ENCODE measurements around the gene PLEKHA4. TPM values are rescaled to one million over a fixed set of nuclear protein-coding genes. Genes with fewer than 3 reads are reported as not detected.
"Not testable (repeated sequence)": the region's sequence is repeated elsewhere in the genome, so short reads cannot be mapped to it uniquely, and the experiment has no call there.

Gene PLEKHA4
- total RNA-seq, 4 donors from 2014 or later, result 11.4 to 29.2 (median 18.1) TPM

DNA sequence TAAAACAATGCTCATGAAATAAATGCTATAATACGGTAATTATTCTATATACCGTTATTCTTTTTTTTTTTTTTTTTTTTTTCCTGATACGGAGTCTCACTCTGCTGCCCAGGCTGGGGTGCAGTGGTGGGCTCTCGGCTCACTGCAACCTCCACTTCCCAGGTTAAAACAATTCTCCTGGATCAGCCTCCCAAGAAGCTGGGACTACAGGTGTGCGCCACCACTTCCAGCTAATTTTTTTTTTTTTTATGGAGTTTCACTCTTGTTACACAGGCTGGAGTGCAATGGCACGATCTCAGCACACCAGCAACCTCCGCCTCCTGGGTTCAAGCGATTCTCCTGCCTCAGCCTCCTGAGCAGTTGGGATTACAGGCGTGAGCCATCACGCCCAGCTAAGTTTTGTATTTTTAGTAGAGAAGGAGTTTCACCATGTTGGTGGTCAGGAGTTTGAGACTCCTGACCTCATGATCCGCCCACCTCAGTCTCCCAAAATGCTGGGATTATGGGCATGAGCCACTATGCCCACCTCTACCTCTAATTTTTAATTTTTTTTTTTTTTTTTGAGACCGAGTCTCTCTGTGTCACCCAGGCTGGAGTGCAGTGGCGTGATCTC lies 10.7 kb upstream of the PLEKHA4 start:
- Histone ChIP-seq H3K27ac (peak overlapping the region in 2 of 4 donors; percentile 64), H3K36me3 (peaks cover 0 to 55% of the 10 kb centered on the region in 2 donors), H3K4me3 (no peak overlapping the region), H3K27me3 (no peaks in the 10 kb centered on the region), H3K9me3 (no peaks in the 10 kb centered on the region), H3K4me1 (peaks cover 0 to 47% (median 15%) of the 10 kb centered on the region in 3 donors)
- no peak for ATAC-seq
- TF ChIP-seq, protein P1, sequence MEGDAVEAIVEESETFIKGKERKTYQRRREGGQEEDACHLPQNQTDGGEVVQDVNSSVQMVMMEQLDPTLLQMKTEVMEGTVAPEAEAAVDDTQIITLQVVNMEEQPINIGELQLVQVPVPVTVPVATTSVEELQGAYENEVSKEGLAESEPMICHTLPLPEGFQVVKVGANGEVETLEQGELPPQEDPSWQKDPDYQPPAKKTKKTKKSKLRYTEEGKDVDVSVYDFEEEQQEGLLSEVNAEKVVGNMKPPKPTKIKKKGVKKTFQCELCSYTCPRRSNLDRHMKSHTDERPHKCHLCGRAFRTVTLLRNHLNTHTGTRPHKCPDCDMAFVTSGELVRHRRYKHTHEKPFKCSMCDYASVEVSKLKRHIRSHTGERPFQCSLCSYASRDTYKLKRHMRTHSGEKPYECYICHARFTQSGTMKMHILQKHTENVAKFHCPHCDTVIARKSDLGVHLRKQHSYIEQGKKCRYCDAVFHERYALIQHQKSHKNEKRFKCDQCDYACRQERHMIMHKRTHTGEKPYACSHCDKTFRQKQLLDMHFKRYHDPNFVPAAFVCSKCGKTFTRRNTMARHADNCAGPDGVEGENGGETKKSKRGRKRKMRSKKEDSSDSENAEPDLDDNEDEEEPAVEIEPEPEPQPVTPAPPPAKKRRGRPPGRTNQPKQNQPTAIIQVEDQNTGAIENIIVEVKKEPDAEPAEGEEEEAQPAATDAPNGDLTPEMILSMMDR (IDR thresholded peaks at IDR 0.05), result no peak
- TF ChIP-seq POLR2A (IDR thresholded peaks at IDR 0.05) (no peak), POLR2AphosphoS5 (IDR thresholded peaks at IDR 0.05) (no peak), EP300 (IDR thresholded peaks at IDR 0.05) (no peak)
- WGBS, 2 donors (ENCODE audit: low coverage in 1 of 2), result 72 to 78% methylated on average over 4 to 8 of the region's 13 CpGs

DNA sequence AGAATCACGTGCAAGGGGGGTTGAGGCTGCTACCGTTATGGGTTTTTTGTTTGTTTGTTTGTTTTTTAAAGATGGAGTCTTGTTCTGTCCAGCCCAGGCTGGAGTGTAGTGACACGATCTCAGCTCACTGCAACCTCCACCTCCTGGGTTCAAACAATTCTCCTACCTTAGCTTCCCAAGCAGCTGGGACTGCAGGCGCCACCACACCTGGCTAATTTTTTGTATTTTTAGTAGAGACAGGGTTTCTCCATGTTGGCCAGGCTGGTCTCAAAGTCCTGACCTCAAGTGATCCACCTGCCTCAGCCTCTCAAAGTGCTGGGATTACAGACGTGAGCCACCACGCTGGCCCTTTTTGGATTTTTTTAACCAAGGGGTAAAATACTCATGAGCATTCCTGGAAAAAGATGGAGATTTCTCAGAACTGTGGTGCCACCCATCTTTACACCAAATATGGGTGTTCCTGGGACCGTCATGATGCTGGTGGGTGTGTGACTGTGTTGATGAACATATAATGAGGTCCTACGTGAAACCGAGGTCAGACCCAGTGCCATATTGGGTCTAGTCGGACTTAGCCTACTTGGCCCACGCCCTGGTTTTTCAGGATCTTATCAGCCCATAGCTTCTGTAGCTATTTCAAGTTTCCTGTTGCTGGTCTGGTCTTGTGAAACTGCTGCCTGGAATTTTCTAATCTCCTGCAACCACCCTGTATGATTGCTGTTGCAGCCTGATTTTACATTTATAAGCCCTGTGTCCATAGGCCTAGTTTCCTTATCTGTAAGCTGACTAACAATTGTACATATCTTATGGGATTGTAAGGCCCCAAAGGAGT lies 10.0 kb upstream of the PLEKHA4 start:
- Histone ChIP-seq H3K36me3 (peaks cover 0 to 62% of the 10 kb centered on the region in 2 donors), H3K27me3 (no peaks in the 10 kb centered on the region), H3K4me3 (no peak overlapping the region), H3K9me3 (no peaks in the 10 kb centered on the region), H3K27ac (peak overlapping the region in 3 of 4 donors; percentile 64 to 95 (median 64)), H3K4me1 (peaks cover 0 to 55% (median 20%) of the 10 kb centered on the region in 3 donors)
- ATAC-seq, result peak; percentile 17
- 58 to 61% methylated on average over 10 to 11 of the region's 11 CpGs for WGBS, 2 donors (ENCODE audit: low coverage in 1 of 2)
- TF ChIP-seq POLR2A (IDR thresholded peaks at IDR 0.05) (no peak), POLR2AphosphoS5 (IDR thresholded peaks at IDR 0.05) (peak; percentile 60)

DNA sequence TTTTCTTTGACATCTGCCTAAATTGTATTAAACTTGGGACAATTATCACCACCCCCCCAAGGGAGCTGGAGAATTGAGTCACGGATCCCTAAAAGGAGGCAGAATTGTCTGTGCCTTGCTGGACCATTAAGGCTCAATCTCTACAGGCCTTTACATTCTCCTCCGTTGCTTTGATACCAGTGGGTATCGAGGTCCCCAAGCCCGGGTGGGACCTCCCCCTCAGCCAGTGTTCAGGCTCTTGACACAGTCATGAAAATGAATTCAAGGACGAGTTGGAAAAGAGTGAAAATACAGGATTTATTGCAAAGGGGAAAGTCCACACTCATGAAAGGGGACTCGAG lies 9.4 kb upstream of the PLEKHA4 start:
- Histone ChIP-seq H3K9me3 (no peaks in the 10 kb centered on the region), H3K27me3 (no peaks in the 10 kb centered on the region), H3K4me3 (no peak overlapping the region), H3K4me1 (peaks cover 0 to 58% (median 20%) of the 10 kb centered on the region in 3 donors), H3K36me3 (peaks cover 0 to 66% of the 10 kb centered on the region in 2 donors), H3K27ac (peak overlapping the region in 3 of 4 donors; percentile 64 to 95 (median 64))
- WGBS, 2 donors (ENCODE audit: low coverage in 1 of 2), result 87 to 88% methylated on average over 4 to 5 of the region's 6 CpGs
- ATAC-seq, result no peak
- TF ChIP-seq POLR2AphosphoS5 (IDR thresholded peaks at IDR 0.05) (no peak), EP300 (IDR thresholded peaks at IDR 0.05) (no peak), POLR2A (IDR thresholded peaks at IDR 0.05) (no peak)
- TF ChIP-seq, protein P1 (IDR thresholded peaks at IDR 0.05), result no peak

DNA sequence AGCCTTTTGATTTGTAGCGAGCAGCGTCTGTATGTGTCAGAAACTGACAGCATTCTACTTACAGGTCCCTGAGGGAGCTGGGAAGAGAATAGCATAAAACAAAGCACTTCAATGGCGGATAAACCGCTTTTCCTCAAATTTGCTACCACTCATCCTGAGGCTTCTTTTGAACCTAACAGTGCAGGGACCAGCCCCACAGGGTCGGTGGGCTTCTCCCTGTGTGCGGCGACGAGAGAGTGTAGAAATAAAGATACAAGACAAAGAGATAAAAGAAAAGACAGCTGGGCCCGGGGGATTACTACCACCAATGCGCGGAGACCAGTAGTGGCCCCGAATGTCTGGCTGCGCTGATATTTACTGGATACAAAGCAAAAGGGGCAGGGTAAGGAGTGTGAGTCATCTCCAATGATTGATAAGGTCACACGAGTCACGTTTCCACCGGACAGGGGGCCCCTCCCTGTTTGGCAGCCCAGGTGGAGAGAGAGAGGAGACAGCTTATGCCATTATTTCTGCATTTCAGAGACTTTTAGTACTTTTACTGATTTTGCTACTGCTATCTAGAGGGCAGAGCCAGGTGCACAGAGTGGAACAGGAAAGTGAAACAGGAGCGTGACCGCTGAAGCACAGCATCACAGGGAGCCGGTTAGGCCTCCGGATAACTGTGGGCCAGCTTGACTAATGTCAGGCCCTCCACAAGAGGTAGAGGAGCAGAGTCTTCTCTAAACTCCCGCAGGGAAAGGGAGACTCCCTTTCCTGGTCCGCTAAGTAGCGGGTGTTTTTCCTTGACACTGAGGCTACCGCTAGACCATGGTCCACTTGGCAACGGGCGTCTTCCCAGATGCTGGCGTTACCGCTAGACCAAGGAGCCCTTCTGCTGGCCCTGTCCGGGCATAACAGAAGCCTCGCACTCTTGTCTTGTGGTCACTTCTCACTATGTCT lies 7.9 kb upstream of the PLEKHA4 start:
- peak; percentile 59 for TF ChIP-seq POLR2AphosphoS5 (IDR thresholded peaks at IDR 0.05)
- not testable (repeated sequence) for ATAC-seq, H3K27me3 ChIP-seq, H3K9me3 ChIP-seq
- Histone ChIP-seq H3K4me3 (peak overlapping the region in 1 of 2 donors; percentile 99), H3K4me1 (peaks cover 0 to 65% (median 20%) of the 10 kb centered on the region in 3 donors), H3K27ac (peak overlapping the region; percentile 95 to 100 (median 98)), H3K36me3 (peaks cover 0 to 66% of the 10 kb centered on the region in 2 donors)
- WGBS, 2 donors (ENCODE audit: low coverage in 1 of 2), result 28 to 58% methylated on average over 8 to 19 of the region's 30 CpGs

DNA sequence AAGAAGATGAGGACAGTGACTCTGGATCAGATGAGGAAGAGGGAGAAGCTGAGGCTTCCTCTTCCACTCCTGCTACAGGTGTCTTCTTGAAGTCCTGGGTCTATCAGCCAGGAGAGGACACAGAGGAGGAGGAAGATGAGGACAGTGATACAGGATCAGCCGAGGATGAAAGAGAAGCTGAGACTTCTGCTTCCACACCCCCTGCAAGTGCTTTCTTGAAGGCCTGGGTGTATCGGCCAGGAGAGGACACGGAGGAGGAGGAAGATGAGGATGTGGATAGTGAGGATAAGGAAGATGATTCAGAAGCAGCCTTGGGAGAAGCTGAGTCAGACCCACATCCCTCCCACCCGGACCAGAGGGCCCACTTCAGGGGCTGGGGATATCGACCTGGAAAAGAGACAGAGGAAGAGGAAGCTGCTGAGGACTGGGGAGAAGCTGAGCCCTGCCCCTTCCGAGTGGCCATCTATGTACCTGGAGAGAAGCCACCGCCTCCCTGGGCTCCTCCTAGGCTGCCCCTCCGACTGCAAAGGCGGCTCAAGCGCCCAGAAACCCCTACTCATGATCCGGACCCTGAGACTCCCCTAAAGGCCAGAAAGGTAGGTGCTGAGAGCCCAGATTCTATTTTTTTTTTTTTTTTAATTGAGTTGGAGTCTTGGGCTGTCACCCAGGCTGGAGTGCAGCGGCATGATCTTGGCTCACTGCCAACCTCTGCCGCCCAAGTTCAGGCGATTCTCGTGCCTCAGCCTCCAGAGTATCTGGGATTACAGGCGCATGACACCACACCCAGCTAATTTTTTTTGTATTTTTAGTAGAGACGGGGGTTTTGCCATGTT lies 6.1 kb upstream of the PLEKHA4 start:
- TF ChIP-seq POLR2A (IDR thresholded peaks at IDR 0.05) (no peak), POLR2AphosphoS5 (IDR thresholded peaks at IDR 0.05) (peak; percentile 3), EP300 (IDR thresholded peaks at IDR 0.05) (no peak)
- TF ChIP-seq, protein P1 (IDR thresholded peaks at IDR 0.05), result no peak
- 11 to 14% methylated on average over 9 to 16 of the region's 17 CpGs for WGBS, 2 donors (ENCODE audit: low coverage in 1 of 2)
- H3K9me3 ChIP-seq, result no peaks in the 10 kb centered on the region
- peak overlapping the region; percentile 95 to 100 (median 98) for H3K27ac ChIP-seq
- no peak for ATAC-seq
- H3K4me3 ChIP-seq, result peak overlapping the region; percentile 86 to 99
- H3K27me3 ChIP-seq, result no peaks in the 10 kb centered on the region
- H3K36me3 ChIP-seq, result peaks cover 0 to 61% of the 10 kb centered on the region in 2 donors
- peaks cover 0 to 66% (median 20%) of the 10 kb centered on the region in 3 donors for H3K4me1 ChIP-seq

Data from gastroesophageal sphincter (tissue), 4 donors.